GM12878 (cell line): ENCODE results near the gene SOX6. TPM values are rescaled to one million over a fixed set of nuclear protein-coding genes. Genes with fewer than 3 reads are reported as not detected.

Experiments
- ATAC-seq: fragments of 200-7000 bp; cut with Tn5 transposase; 3 replicates; pipeline ENCODE4 v1.9.1; 2020; ENCODE audit warnings: mild to moderate bottlenecking, moderate library complexity
- BruUV-seq: library from RNA; stranded (reverse); fragments of 400-500 nt; replicated peaks from 2 replicates; lab custom pipeline; 2021; lab: Mats Ljungman, UMichigan
- CTCF ChIA-PET: fragments of 300-600 bp; sonication (Branson Sonifier 250); formaldehyde crosslinking; extraction: SDS; loops from one replicate; lab custom pipeline; 2021; ENCODE audit warnings: inconsistent platforms; lab: Yijun Ruan, JAX
- POLR2A ChIA-PET: fragments of 350-600 bp; formaldehyde crosslinking; extraction: SDS; loops from one replicate; lab custom pipeline; 2021; ENCODE audit warnings: inconsistent platforms; lab: Charles Lee
- RAD21 ChIA-PET: fragments of 300-600 bp; sonication (Branson Sonifier 250); formaldehyde crosslinking; loops from one replicate; lab custom pipeline; 2023; ENCODE audit warnings: antibody characterized with exemption; ENCODE audit not compliant: unreplicated experiment; lab: Charles Lee
- SMC1A ChIA-PET: fragments of 300-600 bp; sonication (Branson Sonifier 250); formaldehyde crosslinking; loops from one replicate; lab custom pipeline; 2023; ENCODE audit not compliant: unreplicated experiment, uncharacterized antibody; lab: Charles Lee
- DNase-seq: peaks from one replicate; pipeline ENCODE4 v3.0.0-alpha.2; 2011; ENCODE audit warnings: low read depth, low spot score
- FAIRE-seq: peaks from 3 replicates; lab custom pipeline; 2011; peaks lifted over from hg19 to GRCh38; lab: Jason Lieb, UNC
- H2AFZ ChIP-seq: 2 replicates; pipeline ENCODE4 v1.6.0; 2011; ENCODE audit warnings: low read depth, low read length, control low read depth; ENCODE audit not compliant: control insufficient read depth
- H3K27ac ChIP-seq: 2 replicates; pipeline ENCODE4 v1.5.1; 2011; ENCODE audit warnings: control low read depth; ENCODE audit not compliant: control insufficient read depth, insufficient read depth
- H3K27me3 ChIP-seq, 2 experiments: replicated peaks in 1 of 2; 2 replicates each; pipeline versions ENCODE4 v1.6.0 to v1.6.1; 2011; ENCODE audit warnings: low read length in 1 of 2; ENCODE audit not compliant: control insufficient read depth in 2 of 2, insufficient read depth in 2 of 2
- H3K36me3 ChIP-seq, 2 experiments: 2 replicates each; pipeline ENCODE4 v1.5.1; 2011; ENCODE audit warnings: low read length in 1 of 2; ENCODE audit not compliant: control insufficient read depth in 2 of 2, insufficient read depth in 2 of 2
- H3K4me1 ChIP-seq: 2 replicates; pipeline ENCODE4 v1.6.1; 2011; ENCODE audit warnings: mild to moderate bottlenecking, low read length, moderate library complexity, mixed read lengths; ENCODE audit not compliant: control insufficient read depth, insufficient read depth
- H3K4me2 ChIP-seq: 2 replicates; pipeline ENCODE4 v1.6.0; 2011; ENCODE audit warnings: control low read depth; ENCODE audit not compliant: control insufficient read depth, insufficient read depth
- H3K4me3 ChIP-seq: fragments of 200-600 bp; sonication (generic); 2 replicates; pipeline ENCODE4 v1.5.1; 2016
- H3K79me2 ChIP-seq: 2 replicates; pipeline ENCODE4 v1.6.0; 2011; ENCODE audit warnings: low read length; ENCODE audit not compliant: control insufficient read depth, insufficient read depth
- H3K9ac ChIP-seq: 2 replicates; pipeline ENCODE4 v1.8.0; 2011; ENCODE audit warnings: low read length, control low read depth, mixed read lengths; ENCODE audit not compliant: control insufficient read depth, insufficient read depth
- H3K9me3 ChIP-seq: replicated peaks from 3 replicates; pipeline ENCODE4 v1.5.1; 2011; ENCODE audit warnings: mild to moderate bottlenecking, low read length; ENCODE audit not compliant: control insufficient read depth, insufficient read depth
- H4K20me1 ChIP-seq: 2 replicates; pipeline ENCODE4 v1.6.0; 2011; ENCODE audit not compliant: control insufficient read depth, insufficient read depth
- BRCA1 ChIP-seq: IDR thresholded peaks from 2 replicates; pipeline ENCODE4 v1.6.1; 2011; ENCODE audit warnings: low read depth, low read length, improper control_type of control experiment
- CHD1 ChIP-seq: IDR thresholded peaks from 2 replicates; pipeline ENCODE4 v1.6.1; 2012; ENCODE audit warnings: low read depth, low read length, improper control_type of control experiment
- CHD2 ChIP-seq: IDR thresholded peaks from 2 replicates; pipeline ENCODE4 v1.6.1; 2011; ENCODE audit warnings: low read depth, low read length, improper control_type of control experiment, borderline replicate concordance
- GATAD2B ChIP-seq: fragments of 450-650 bp; conservative IDR thresholded peaks from 2 replicates; pipeline ENCODE4 v1.6.1; 2017; ENCODE audit warnings: low read depth, mild to moderate bottlenecking, moderate library complexity
- HCFC1 ChIP-seq: fragments of 150-350 bp; IDR thresholded peaks from 2 replicates; pipeline ENCODE4 v1.6.1; 2014; ENCODE audit warnings: low read length
- HDGF ChIP-seq: fragments of 450-650 bp; IDR thresholded peaks from 2 replicates; pipeline ENCODE4 v1.6.1; 2016; ENCODE audit warnings: antibody characterized with exemption
- IRF3 ChIP-seq: fragments of 450-650 bp; IDR thresholded peaks from 2 replicates; pipeline ENCODE4 v1.6.1; 2014; ENCODE audit warnings: mild to moderate bottlenecking
- IRF4 ChIP-seq: IDR thresholded peaks from 2 replicates; pipeline ENCODE4 v1.6.1; 2011; ENCODE audit warnings: low read depth, low read length
- MAX ChIP-seq: IDR thresholded peaks from 2 replicates; pipeline ENCODE4 v1.6.1; 2012; ENCODE audit warnings: low read depth, low read length, improper control_type of control experiment
- MTA2 ChIP-seq: fragments of 450-650 bp; IDR thresholded peaks from 2 replicates; pipeline ENCODE4 v1.6.1; 2016; ENCODE audit warnings: low read depth, mild to moderate bottlenecking, moderate library complexity
- PBX3 ChIP-seq: IDR thresholded peaks from 2 replicates; pipeline ENCODE4 v1.6.1; 2011; ENCODE audit warnings: mild to moderate bottlenecking, low read depth, low read length, moderate library complexity; ENCODE audit not compliant: insufficient replicate concordance
- SUZ12 ChIP-seq: fragments of 200-600 bp; sonication (generic); IDR thresholded peaks from one replicate; pipeline ENCODE4 v1.6.1; 2018; ENCODE audit warnings: antibody characterized with exemption, mild to moderate bottlenecking; ENCODE audit not compliant: unreplicated experiment
- ZBED1 ChIP-seq: IDR thresholded peaks from 2 replicates; pipeline ENCODE4 v1.6.1; 2016; ENCODE audit warnings: borderline replicate concordance
- ZNF217 ChIP-seq: fragments of 450-650 bp; IDR thresholded peaks from 2 replicates; pipeline ENCODE4 v1.6.1; 2017; ENCODE audit warnings: antibody characterized with exemption, mild to moderate bottlenecking
- ZNF622 ChIP-seq: fragments of 450-650 bp; IDR thresholded peaks from 2 replicates; pipeline ENCODE4 v1.6.1; 2017; ENCODE audit warnings: mild to moderate bottlenecking, inconsistent platforms
- WGBS: methylation state at CpG from one replicate; pipeline ENCODE4 v1.1.6; 2016; ENCODE audit warnings: low lambda C conversion rate; ENCODE audit not compliant: insufficient replicate concordance, insufficient coverage; ENCODE audit errors: missing lambda C conversion rate; 5-methylcytosine and 5-hydroxymethylcytosine counted together
- in situ Hi-C: fragments of 300-500 bp; cut with MboI; formaldehyde crosslinking; loops from 9 replicates; pipeline ENCODE4 v1.14.3; 2018; ENCODE audit warnings: mixed read lengths
- intact Hi-C: fragments of 100-400 bp; cut with micrococcal nuclease; formaldehyde crosslinking; loops from one replicate; pipeline ENCODE4 v1.14.2; 2022; ENCODE audit not compliant: unreplicated experiment
- polyA plus RNA-seq, 11 experiments: library from polyadenylated mRNA; depleted of rRNA in 4 of 11; unstranded in 6 of 11; stranded (reverse) in 5 of 11; fragments of >200 nt; fragmentation: Nextera tagmentation in 4 of 11; fragmentation: Illumina TruSeq in 1 of 11; extraction: Ambion mirVana in 4 of 11; extraction: Trizol in 1 of 11; gene quantifications; 1 replicate in 1 of 11; 2 replicates in 10 of 11; pipeline versions ENCODE4 v1.2.1 to v1.2.3, GENCODE V29; 2011 to 2016; ENCODE audit warnings: inconsistent platforms in 2 of 11, missing spikeins in 2 of 11, low read depth in 1 of 11
- total RNA-seq, 4 experiments: library from RNA; depleted of rRNA in 3 of 4; stranded (reverse); fragments of >200 nt in 3 of 4; fragmentation: Illumina TruSeq in 1 of 4; extraction: Trizol in 1 of 4; gene quantifications; 2 replicates each; pipeline versions ENCODE4 v1.2.1 to v1.2.3, GENCODE V29; 2013 to 2021
- TF ChIP-seq, protein P1 (sequence below): fragments of 450-650 bp; IDR thresholded peaks from 2 replicates; pipeline ENCODE4 v1.6.1; 2017; ENCODE audit warnings: antibody characterized with exemption, mild to moderate bottlenecking, moderate library complexity
- TF ChIP-seq, protein P2 (sequence below): IDR thresholded peaks from 2 replicates; pipeline ENCODE4 v1.6.1; 2011; ENCODE audit warnings: low read depth, low read length, improper control_type of control experiment, borderline replicate concordance

The SOX6 gene
- total and polyA plus RNA-seq, 10 of the 15 experiments (the other 5 are each of a cell fraction or from before 2014, with no cell fraction given) = 0.03 to 0.71 (median 0.29) TPM; not detected in 4

- TF ChIP-seq, protein P1, sequence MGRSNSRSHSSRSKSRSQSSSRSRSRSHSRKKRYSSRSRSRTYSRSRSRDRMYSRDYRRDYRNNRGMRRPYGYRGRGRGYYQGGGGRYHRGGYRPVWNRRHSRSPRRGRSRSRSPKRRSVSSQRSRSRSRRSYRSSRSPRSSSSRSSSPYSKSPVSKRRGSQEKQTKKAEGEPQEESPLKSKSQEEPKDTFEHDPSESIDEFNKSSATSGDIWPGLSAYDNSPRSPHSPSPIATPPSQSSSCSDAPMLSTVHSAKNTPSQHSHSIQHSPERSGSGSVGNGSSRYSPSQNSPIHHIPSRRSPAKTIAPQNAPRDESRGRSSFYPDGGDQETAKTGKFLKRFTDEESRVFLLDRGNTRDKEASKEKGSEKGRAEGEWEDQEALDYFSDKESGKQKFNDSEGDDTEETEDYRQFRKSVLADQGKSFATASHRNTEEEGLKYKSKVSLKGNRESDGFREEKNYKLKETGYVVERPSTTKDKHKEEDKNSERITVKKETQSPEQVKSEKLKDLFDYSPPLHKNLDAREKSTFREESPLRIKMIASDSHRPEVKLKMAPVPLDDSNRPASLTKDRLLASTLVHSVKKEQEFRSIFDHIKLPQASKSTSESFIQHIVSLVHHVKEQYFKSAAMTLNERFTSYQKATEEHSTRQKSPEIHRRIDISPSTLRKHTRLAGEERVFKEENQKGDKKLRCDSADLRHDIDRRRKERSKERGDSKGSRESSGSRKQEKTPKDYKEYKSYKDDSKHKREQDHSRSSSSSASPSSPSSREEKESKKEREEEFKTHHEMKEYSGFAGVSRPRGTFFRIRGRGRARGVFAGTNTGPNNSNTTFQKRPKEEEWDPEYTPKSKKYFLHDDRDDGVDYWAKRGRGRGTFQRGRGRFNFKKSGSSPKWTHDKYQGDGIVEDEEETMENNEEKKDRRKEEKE = no peak
- TF ChIP-seq ZBED1 (no peak), SUZ12 (no peak)
Observed at GRCh38 chr11:16037179-16037578, 319.2 kb downstream of the SOX6 start (continued).

DNA sequence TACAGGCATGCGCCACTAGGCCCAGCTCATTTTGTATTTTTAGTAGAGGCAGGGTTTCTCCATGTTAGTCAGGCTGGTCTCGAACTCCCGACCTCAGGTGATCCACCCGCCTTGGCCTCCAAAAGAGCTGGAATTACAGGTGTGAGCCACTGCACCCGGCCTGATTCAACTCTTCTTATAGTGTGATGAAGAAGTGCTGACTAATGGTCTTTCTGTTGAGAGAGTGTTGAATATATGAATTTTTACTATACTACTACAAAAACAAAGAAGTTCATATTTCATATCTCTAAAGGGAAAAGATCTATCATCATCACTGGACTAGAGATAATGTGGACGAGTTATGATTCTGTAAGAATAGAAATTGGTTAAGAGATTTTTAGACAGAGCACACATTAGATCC lies 320.1 kb downstream of the SOX6 start:
- in situ Hi-C loops (no loop called here), intact Hi-C loops (no loop called here)
- Histone ChIP-seq H3K27ac (no peak overlapping the region), H3K36me3 (no peaks in the 10 kb centered on the region), H3K4me1 (no peaks in the 10 kb centered on the region), H3K79me2 (no peaks in the 10 kb centered on the region), H3K27me3 (no peaks in the 10 kb centered on the region; a peak in 1 of 4 replicates), H3K4me3 (no peak overlapping the region), H4K20me1 (no peaks in the 10 kb centered on the region), H3K9me3 (no peaks in the 10 kb centered on the region), H2AFZ (no peak overlapping the region), H3K4me2 (no peak overlapping the region), H3K9ac (no peak overlapping the region)
- SMC1A ChIA-PET = no interaction called here
- ATAC-seq (no peak), DNase-seq (no peak), FAIRE-seq (no peak)
- RAD21 ChIA-PET = no interaction called here
- CTCF ChIA-PET = no interaction called here
- WGBS = 24% methylated on average over 6 of the region's 6 CpGs
- POLR2A ChIA-PET = no interaction called here
- BruUV-seq = no TSS peak
- TF ChIP-seq MTA2 (no peak), CHD1 (no peak), MAX (no peak), IRF4 (no peak), IRF3 (no peak), HCFC1 (no peak), GATAD2B (no peak), ZNF217 (no peak), HDGF (no peak), PBX3 (no peak), BRCA1 (no peak), ZNF622 (no peak), CHD2 (no peak)
- TF ChIP-seq, protein P2, sequence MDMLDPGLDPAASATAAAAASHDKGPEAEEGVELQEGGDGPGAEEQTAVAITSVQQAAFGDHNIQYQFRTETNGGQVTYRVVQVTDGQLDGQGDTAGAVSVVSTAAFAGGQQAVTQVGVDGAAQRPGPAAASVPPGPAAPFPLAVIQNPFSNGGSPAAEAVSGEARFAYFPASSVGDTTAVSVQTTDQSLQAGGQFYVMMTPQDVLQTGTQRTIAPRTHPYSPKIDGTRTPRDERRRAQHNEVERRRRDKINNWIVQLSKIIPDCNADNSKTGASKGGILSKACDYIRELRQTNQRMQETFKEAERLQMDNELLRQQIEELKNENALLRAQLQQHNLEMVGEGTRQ = no peak
